Measurements from ENCODE around the gene PLAU.

The PLAU gene

GRCh38 chr10:73879296-73880173 lies 31.4 kb upstream of the PLAU start:
- TF ChIP-seq EZH2 (IDR thresholded peaks at IDR 0.05; ENCODE audit: borderline replicate concordance, low read length) (no peak), CTCF (IDR thresholded peaks at IDR 0.05; ENCODE audit: low read length) (peak; percentile 97)
- Histone ChIP-seq H4K20me1 (ENCODE audit: insufficient read depth, low read length) (no peaks in the 10 kb centered on the region), H3K79me2 (ENCODE audit: insufficient read depth, low read length) (no peaks in the 10 kb centered on the region), H3F3A (ENCODE audit: insufficient read depth, low read length) (no peaks in the 10 kb centered on the region), H3K4me1 (ENCODE audit: insufficient read depth, low read length, severe bottlenecking) (peaks cover 14% of the 10 kb centered on the region), H3K9me2 (ENCODE audit: low read depth, low read length) (no peaks in the 10 kb centered on the region), H3K9me3 (ENCODE audit: low read length) (no peaks in the 10 kb centered on the region), H2AFZ (ENCODE audit: low read length) (peak overlapping the region; percentile 18; the same call in 1 of the 2 replicates), H3K27me3 (ENCODE audit: insufficient read depth, low read length) (no peaks in the 10 kb centered on the region), H3K36me3 (ENCODE audit: insufficient read depth, low read length) (no peaks in the 10 kb centered on the region), H3K9ac (ENCODE audit: low read length) (no peak overlapping the region), H3K4me2 (ENCODE audit: low read length) (peak overlapping the region; percentile 15), H3K27ac (ENCODE audit: low read depth, low read length, poor library complexity, severe bottlenecking) (no peak overlapping the region), H3K4me3 (ENCODE audit: low read depth, low read length, poor library complexity, severe bottlenecking) (no peak overlapping the region)

- H3K9me3 ChIP-seq (ENCODE audit: low read length): no peaks in the 10 kb centered on the region
- H4K20me1 ChIP-seq (ENCODE audit: insufficient read depth, low read length): no peaks in the 10 kb centered on the region
- H3K36me3 ChIP-seq (ENCODE audit: insufficient read depth, low read length): no peaks in the 10 kb centered on the region
- no peaks in the 10 kb centered on the region for H3K9me2 ChIP-seq (ENCODE audit: low read depth, low read length)
- peaks cover 5% of the 10 kb centered on the region for H3K4me1 ChIP-seq (ENCODE audit: insufficient read depth, low read length, severe bottlenecking)
- H3F3A ChIP-seq (ENCODE audit: insufficient read depth, low read length): no peaks in the 10 kb centered on the region
- no peak overlapping the region for H3K4me2 ChIP-seq (ENCODE audit: low read length)
- no peak overlapping the region for H3K4me3 ChIP-seq (ENCODE audit: low read depth, low read length, poor library complexity, severe bottlenecking)
- no peak overlapping the region for H3K27ac ChIP-seq (ENCODE audit: low read depth, low read length, poor library complexity, severe bottlenecking)
- H2AFZ ChIP-seq (ENCODE audit: low read length): no peak overlapping the region
- TF ChIP-seq EZH2 (IDR thresholded peaks at IDR 0.05; ENCODE audit: borderline replicate concordance, low read length): no peak
- no peak for TF ChIP-seq CTCF (IDR thresholded peaks at IDR 0.05; ENCODE audit: low read length)
- no peaks in the 10 kb centered on the region for H3K79me2 ChIP-seq (ENCODE audit: insufficient read depth, low read length)
- no peaks in the 10 kb centered on the region for H3K27me3 ChIP-seq (ENCODE audit: insufficient read depth, low read length)
- H3K9ac ChIP-seq (ENCODE audit: low read length): no peak overlapping the region
These were observed 29.6 kb upstream of the PLAU start for GRCh38 chr10:73881221-73881919.

- Histone ChIP-seq H3F3A (ENCODE audit: insufficient read depth, low read length) (no peaks in the 10 kb centered on the region), H3K36me3 (ENCODE audit: insufficient read depth, low read length) (no peaks in the 10 kb centered on the region), H4K20me1 (ENCODE audit: insufficient read depth, low read length) (no peaks in the 10 kb centered on the region), H3K9me3 (ENCODE audit: low read length) (no peaks in the 10 kb centered on the region), H3K27ac (ENCODE audit: low read depth, low read length, poor library complexity, severe bottlenecking) (no peak overlapping the region), H3K9me2 (ENCODE audit: low read depth, low read length) (no peaks in the 10 kb centered on the region), H3K4me1 (ENCODE audit: insufficient read depth, low read length, severe bottlenecking) (peaks cover 5% of the 10 kb centered on the region), H3K4me3 (ENCODE audit: low read depth, low read length, poor library complexity, severe bottlenecking) (no peak overlapping the region), H3K9ac (ENCODE audit: low read length) (no peak overlapping the region), H3K79me2 (ENCODE audit: insufficient read depth, low read length) (no peaks in the 10 kb centered on the region), H2AFZ (ENCODE audit: low read length) (no peak overlapping the region), H3K4me2 (ENCODE audit: low read length) (no peak overlapping the region), H3K27me3 (ENCODE audit: insufficient read depth, low read length) (no peaks in the 10 kb centered on the region)
- TF ChIP-seq CTCF (IDR thresholded peaks at IDR 0.05; ENCODE audit: low read length) (no peak), EZH2 (IDR thresholded peaks at IDR 0.05; ENCODE audit: borderline replicate concordance, low read length) (no peak)
These were observed 26.9 kb upstream of the PLAU start for GRCh38 chr10:73884017-73884416.

Data from OCI-LY1 (cell line).